GM21381 (cell line): Measurements from ENCODE around the gene GRAMD2A.
A peak's percentile ranks its signal among the peaks of the same experiment; 100 is the strongest.

Source experiments
- ATAC-seq: cut with Tn5 transposase; IDR thresholded peaks from one replicate; pipeline ENCODE4 v1.9.1; 2021; ENCODE audit warnings: mild to moderate bottlenecking, moderate library complexity; ENCODE audit not compliant: unreplicated experiment

Gene GRAMD2A

DNA sequence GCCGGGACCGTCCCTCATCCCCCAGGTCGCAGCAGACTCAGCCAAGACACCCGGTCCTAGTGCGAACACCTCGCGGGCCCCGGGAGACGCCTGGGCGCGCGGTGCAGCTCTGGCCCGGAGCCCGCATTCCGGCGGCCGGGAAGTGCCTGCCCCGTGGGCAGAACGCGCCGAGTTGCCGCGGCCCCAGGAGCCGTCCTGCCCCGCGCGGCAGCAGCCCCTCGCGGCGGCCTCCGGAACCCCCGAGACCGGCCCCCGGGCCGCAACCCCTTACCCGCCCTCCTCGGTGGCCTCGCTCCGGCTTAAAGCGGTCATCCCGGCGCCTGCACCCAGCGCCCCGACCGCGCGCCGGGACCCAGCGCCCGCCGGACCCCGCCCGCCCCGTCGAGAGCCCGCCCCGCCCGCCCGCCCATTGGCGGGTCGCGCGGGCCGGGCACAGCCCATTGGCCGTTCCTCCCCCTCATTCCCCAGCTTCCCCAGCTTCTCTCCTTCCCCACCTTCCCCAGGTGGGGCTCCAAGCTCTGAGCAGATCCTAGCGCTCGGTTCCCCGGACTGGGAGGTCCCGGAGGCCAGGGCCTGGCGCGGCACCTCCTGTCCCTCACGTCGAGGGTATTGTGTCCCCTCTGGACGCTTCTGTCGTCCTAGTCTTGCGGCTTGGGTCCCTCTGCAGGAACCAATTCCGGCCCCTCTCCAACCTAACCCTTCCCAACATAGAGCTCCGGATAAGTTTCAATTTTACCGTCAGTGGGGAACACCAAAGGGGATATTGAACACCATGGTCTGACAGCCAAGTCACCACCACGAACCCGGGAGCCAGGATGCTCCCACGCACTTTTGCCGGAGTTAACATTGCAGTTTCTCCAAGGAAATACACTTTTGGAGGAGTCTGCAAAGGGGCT lies at the start of gene GRAMD2A:
TSS of gene GRAMD2A (minus strand) at position 328 of the 896 bp plus-strand sequence.
- ATAC-seq, result no peak

- ATAC-seq, result no peak
These were observed 45.3 kb upstream of the GRAMD2A start for GRCh38 chr15:72242775-72243370.

DNA sequence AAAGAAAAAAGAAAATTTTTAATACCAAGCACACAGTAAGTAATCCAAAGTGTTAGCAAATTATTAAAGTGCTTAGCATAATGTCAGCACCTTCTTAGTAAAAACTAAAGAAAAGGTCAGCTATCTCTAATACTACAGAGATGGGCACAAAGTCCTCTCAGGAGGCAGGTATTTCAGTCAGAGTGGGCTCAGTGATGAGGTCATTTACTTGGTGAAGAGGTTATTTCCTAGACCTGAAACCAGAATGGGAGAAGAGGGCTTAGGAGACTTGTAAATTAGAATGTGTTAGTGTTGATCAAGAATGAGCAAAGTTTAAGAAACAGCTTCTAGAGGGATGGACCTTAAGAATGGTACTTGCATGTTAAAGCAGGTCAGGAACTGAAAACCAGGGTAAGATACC lies 42.1 kb upstream of the GRAMD2A start:
- ATAC-seq, result no peak

DNA sequence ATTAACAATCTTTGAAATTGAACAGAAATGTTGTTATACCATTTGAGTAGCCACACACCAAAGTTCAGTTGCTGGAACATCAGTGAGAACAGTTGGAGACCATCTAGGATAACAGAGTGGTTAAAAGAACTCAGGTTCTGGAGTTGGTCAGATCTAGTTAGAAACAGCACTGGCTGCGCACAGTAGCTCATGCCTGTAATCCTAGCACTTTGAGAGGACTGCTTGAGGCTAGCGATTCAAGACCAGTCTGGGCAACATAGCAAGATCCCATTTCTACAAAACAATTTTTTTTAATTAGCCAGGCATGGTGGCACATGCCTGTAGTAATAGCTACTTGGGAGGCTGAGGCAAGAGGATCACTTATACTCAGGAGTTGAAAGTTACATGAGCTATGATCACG lies 41.0 kb upstream of the GRAMD2A start:
- ATAC-seq, result no peak

- ATAC-seq, result no peak
These were observed 40.3 kb upstream of the GRAMD2A start for GRCh38 chr15:72237853-72238224.

- ATAC-seq, result peak; percentile 78
These were observed 39.7 kb upstream of the GRAMD2A start for GRCh38 chr15:72237029-72237852.

DNA sequence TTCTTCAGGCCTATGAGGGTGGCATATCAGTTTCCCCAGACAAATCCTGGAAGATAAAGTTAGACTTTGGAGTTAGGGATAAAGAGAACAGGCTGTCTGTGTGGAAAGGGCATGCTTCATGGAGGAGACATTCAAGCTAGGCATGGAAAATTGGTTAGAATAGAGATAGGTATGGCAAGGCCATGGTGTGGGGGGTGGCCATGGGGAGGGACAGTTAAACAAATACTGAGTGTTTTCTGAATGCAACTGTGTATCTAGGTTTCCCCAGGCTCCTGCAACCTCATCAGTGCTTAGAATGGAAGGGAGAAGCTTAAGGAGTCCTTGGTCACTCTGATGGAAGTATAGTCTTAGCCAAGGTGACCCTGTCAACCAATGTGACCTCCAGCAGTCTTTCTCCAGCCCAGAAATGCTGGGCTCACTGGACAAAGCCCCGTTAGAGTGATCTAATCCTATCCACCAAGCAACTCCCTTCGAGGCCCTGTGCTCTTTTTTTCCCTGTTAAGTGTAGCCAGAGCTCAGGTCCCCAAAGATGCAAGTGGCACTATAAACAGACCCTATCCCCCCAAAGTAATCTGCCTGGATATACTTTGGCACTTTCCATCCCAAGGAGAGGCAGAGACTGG lies 38.9 kb upstream of the GRAMD2A start:
- no peak for ATAC-seq

DNA sequence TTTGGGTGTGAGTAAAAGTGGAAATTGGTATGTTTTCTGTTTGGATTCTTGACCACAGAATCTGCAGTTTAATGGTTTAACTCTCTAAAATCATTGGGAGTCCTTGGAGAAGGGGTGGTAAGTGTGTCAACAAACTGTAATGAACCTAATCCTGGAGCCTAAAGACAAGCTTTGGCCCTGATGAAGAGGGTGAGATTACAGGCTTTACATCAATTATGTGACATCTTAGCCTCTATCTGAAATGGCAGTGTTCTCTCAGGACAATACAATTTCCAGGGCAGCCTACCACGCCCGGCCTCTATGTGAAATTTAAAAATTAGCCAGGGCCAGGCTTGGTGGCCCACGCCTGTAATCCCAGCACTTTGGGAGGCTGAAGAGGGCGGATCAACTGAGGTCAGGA lies 37.7 kb upstream of the GRAMD2A start:
- no peak for ATAC-seq

- no peak for ATAC-seq
These were observed 36.2 kb upstream of the GRAMD2A start for GRCh38 chr15:72233769-72234168.

- ATAC-seq, result no peak
These were observed 34.4 kb upstream of the GRAMD2A start for GRCh38 chr15:72231833-72232478.

DNA sequence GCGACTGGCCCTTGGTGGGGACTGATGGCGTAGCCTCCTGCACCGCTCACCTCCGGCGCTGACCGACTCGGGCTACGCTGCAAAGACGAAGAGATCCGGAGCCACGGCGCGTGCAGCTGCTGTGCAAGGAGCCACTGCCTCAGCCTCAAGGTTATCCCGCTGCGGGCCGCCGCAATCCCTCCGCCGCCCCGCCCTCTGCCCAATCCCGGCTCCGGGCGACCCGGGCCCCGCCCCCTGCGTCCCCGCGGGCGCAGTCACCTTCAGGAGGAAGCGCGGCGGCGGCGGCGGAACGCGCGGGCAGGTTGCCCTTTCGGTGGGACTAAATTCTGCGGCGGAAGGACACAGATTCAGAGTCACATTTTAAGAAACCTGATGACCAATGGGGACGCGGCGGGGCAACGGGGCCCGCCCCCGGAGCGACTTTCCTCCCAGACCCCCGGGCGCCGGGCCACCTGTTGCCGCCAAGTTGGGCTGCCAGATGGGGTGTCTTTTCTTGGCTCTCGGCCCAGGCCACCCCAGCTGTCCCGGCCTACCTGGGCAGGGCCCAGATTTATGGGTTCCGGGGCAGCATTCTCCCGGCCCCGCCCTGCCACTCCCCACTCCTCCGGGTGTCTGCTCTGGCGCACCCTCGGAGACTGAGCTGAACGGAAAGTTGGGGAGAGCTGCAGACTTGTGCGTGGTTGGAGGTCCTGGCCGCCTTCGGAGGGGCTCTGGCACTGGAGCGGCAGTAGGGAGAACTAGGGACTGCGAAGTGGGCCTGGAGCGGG lies 33.7 kb upstream of the GRAMD2A start, which contains the start of gene PKM:
TSS of gene PKM (minus strand) at position 125 of the 767 bp plus-strand sequence. CDS start 12,093 bp downstream, outside the sequence.
- peak; percentile 44 for ATAC-seq

DNA sequence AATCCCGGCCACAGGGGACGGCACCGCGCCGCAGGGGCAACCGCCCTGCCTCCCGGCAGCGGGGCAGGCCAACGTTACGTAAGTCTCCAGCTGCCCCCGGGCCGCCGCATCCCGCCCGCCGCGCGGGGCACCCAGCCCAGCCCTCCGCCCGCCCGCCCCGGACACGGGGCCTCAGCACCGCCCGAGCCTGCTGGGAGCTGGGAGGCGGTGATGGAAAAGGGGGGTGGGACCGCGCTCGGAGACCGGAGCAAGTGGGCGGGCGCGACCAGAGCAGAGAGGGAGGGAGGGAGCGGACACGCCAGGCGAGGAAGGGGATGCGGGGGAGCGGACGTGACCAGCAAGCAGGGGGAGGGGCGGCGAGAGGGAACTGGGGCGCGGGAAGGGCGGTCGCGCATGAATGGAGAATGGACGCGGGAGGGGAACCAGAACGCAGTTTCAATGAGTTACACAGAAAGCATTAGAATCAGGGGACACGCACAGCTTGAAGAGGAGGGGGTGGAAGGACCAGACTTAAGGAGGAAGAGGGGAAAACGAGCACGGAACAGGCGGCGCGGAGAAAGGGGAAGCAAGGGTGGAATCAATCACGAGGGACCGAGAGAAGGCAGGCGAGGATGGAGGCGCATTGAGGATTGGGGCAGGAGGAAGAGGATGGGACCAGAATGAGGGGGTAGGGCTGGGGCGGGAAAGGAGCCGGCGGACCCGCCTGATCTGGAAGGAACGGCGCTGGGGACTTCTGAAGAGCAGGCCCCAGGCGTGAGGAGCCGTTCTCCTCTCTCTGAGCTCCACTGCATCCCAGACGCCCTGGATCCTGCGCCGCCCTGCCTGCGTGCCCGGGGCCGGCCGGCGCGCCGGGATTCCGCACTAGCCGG lies 32.8 kb upstream of the GRAMD2A start:
- ATAC-seq, result no peak

DNA sequence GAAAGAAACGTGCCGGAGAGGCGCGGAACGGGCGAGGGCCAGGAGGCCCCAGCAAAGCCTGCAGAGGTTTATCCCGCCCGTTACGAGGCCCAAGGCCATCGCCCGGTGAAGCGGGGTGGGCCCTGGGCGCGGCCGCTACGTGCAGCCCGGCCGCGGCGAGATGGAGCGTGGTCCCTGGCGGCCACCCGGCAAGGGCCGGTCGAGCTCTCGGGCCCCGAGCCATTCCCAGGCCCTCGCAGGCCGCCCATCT lies 32.3 kb upstream of the GRAMD2A start:
- no peak for ATAC-seq

DNA sequence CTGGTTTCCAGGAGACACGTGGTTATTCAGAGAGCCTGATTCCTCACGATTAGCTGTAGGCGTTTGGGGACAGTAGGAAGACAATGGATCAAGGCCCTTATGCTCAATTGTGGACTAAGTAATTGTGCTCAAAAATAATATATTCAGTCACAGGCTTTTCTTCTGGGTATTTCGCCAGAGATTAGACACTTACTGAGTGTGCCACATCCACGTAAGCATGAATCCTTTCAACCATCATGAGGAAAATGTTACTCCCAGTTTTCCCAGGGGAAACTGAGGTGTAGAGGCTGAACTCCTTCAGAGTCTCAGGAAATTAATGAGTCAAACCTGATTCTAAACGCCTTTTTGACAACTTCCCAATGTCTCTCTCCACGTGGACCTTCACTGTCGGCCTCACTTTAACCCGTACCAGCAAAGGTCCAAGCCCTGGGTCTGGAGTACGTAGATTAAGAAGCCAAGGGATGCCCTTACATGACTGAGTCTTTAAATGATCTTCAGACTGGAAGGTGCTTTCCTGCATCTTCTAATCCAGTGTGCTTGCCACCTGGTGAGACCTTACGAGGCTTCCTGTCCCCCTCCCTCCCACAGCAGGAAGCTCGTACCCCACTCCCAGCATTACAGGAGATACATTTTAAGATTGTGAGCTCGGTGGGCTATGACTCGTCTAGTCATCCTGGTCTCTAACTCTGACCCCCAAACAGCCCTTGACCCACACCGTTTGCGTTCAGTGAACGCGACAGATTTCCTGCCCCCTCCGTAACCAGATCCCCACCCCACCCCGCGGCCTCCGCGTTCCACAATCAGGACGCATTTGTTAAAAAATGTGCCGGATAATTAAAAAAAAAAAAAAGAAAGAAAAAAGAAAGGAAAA lies 31.7 kb upstream of the GRAMD2A start:
- no peak for ATAC-seq

- no peak for ATAC-seq
These were observed 30.1 kb upstream of the GRAMD2A start for GRCh38 chr15:72227720-72228119.

GRCh38 chr15:72227192-72227586 lies 29.6 kb upstream of the GRAMD2A start:
- ATAC-seq, result no peak

DNA sequence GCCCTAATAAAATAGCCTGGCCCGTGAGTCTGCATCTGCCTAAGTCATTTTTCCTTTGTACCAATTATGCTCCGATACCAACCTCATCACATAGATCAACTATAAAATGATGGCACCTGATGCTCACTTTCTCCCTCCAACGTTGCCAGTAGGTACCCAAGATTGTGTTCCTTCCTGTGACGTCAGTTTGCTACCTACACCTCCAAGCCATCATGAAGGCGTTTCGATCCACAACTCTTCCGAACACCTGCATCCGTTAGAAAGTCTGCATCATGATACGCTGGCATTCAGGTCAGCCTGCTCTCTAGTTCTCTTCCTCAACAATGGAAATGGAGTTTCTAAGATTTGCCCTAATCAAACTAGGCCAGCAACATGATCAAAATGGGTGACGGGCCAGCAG lies 25.7 kb upstream of the GRAMD2A start:
- ATAC-seq, result no peak

- no peak for ATAC-seq
These were observed 24.8 kb upstream of the GRAMD2A start for GRCh38 chr15:72222393-72222792.
